Stimulated activated CD8-positive, alpha-beta memory T cell treated with anti-CD3 and anti-CD28 coated beads, Interleukin-7, amount 100 ng/mL, for 4 hours (primary cell): ENCODE measurements around the gene KIF17.

Source experiments
- DNase-seq, 2 donors: peaks; one replicate each; pipeline ENCODE4 v3.0.0-alpha.2; 2020; ENCODE audit warnings: low read depth in 2 of 2

KIF17 gene

DNA sequence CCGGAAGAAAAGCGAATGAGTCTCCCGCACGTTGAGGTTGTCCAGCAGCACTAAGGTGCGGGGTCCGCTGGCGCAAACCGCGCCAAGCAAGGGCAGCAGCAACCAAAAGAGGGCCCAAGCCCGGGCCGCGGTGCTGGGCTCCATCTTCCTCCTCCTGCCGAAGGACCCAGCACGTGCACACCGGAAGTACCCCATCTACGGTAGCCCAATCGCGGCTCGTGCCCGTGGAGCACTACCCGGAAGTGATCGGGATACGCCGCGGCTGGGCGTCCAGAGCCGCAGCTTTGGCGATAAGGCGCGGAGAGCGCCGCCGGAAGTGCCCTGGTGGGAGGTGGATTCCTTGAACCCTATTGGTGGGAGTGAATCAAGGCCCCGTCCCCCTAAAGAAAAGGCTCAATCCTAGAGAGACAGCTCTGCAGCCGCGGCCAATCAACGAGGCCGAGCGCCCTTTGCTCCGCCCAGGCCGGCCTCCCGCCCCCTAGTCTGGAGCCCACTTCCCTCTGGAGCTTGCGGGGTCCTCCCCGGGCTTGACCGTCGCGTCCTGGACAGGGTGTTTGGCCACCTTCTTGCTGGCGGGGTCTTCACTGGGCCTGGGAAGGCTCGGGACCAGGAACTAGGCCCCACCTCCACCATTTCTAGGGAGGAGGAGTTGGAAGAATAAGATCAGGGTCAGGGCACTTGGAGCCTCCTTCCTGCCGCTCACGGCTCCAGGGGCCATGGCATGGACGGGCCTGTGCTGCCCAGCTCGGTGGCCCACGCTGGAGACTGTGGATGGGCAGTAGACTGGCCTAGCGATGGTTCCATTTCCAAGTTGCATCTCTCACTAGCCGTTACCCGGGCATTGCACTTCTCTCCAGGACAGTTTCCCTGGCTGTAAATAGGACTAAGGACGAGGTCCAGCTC is 56.3 kb downstream of the KIF17 start, which contains the start of gene DDOST:
TSS of gene DDOST (minus strand) at position 163 of the 903 bp plus-strand sequence. CDS start at position 144, 19 bp downstream.
- DNase-seq: peak; percentile 89 to 93

DNA sequence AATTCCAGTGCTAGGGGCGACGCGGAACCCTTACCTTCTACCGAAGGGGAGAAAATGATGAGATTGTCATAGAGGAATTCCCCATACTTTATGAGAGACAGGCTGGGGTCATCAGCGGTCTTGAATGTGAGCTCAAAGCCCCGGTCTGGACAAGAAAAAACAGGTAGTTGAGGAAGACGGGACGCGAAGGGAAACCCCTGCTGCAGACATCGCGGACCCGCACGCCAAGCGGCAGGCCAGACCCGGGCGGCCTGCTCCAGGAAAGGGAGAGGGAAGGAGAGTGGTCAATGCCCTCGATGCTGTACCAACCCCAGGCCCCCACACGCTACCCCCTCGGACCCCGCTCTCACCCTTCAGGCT is 57.0 kb downstream of the KIF17 start:
- no peak for DNase-seq

- no peak for DNase-seq
These were observed 57.4 kb downstream of the KIF17 start for GRCh38 chr1:20660363-20660762.

- DNase-seq: no peak
These were observed 59.5 kb downstream of the KIF17 start for GRCh38 chr1:20658166-20658915.

DNA sequence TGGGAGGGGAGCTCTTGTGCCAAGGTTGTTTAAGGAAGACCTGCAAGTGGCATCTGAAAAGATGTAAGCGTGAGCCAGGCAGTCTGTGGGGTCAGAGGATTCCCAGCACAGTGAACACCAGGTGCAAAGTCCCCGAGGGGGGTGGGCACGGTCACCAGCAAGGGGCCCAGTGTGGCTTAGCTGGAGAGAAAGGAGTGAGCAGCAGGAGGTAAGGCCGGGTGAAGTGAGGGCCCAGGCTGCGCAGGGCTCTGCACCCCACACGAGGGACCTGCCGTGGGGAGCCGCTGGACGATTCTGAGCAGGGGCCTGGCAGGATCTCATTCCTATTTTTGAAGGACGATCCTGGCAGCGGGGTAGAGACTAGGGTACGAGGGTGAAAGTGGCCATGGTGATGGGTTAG is 60.8 kb downstream of the KIF17 start:
- DNase-seq: no peak

- DNase-seq: no peak
These were observed 63.6 kb downstream of the KIF17 start for GRCh38 chr1:20654104-20654690.

DNA sequence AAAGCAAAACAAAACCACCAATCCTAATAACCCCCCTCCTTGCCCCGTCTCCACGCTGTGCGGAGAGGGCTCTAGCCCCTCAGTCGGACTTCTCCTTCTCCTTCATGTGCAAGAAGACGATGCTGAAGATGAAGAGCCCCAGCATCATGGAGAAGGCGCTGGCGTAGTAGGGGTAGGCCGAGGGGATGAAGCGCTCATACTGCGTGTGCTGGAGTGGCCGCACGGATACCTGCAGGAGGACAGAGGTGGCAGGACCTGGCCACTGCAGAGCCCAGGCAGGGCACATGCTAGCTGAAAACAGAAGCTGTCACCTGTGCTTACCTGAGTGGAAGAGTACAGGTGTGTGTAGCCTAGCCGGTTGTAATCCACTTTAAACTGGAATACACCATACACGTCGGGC is 65.5 kb downstream of the KIF17 start:
- no peak for DNase-seq

- DNase-seq: no peak
These were observed 68.9 kb downstream of the KIF17 start for GRCh38 chr1:20648946-20649345.

DNA sequence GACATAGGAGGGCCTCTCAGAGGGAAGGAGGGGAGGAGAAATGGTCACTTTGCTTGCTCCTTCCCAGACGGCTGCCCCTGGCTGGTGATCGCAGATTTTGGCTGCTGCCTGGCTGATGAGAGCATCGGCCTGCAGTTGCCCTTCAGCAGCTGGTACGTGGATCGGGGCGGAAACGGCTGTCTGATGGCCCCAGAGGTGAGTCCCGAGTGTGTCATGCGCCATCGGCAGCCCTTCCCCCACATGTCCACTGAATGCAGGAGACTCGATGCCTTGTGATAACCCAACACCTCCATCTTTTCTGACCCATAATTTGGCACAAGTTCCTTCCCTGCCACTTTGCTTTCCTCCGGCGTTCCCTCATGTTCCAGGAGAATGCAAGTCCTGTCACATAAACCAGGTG is 69.4 kb downstream of the KIF17 start:
- no peak for DNase-seq

DNA sequence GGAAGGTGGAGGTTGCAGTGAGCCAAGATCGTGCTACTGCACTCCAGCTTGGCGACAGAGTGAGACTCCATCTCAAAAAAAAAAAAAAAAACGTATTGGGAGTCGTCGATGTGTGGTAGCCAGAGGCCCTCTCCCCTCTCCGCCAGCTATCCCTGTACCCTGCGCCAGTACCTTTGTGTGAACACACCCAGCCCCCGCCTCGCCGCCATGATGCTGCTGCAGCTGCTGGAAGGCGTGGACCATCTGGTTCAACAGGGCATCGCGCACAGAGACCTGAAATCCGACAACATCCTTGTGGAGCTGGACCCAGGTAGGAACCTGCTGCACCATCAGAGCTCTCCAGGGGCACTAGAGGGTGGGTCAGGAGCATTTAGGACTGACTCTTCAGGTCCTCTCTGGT is 72.4 kb downstream of the KIF17 start:
- no peak for DNase-seq

DNA sequence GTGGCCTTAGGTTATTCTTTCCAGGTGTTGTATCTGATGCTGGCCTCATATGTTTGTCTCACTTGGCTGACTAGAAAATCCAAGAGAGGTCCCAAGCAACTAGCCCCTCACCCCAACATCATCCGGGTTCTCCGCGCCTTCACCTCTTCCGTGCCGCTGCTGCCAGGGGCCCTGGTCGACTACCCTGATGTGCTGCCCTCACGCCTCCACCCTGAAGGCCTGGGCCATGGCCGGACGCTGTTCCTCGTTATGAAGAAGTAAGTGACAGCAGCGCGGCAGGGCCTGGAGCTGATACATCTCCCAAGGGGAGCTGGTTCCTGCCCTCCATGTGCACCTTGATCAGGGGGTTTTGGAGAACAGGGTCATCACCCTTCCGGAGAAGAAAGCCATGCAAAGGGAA is 73.4 kb downstream of the KIF17 start:
- DNase-seq: no peak

GRCh38 chr1:20643080-20643479 is 74.7 kb downstream of the KIF17 start:
- no peak for DNase-seq

DNA sequence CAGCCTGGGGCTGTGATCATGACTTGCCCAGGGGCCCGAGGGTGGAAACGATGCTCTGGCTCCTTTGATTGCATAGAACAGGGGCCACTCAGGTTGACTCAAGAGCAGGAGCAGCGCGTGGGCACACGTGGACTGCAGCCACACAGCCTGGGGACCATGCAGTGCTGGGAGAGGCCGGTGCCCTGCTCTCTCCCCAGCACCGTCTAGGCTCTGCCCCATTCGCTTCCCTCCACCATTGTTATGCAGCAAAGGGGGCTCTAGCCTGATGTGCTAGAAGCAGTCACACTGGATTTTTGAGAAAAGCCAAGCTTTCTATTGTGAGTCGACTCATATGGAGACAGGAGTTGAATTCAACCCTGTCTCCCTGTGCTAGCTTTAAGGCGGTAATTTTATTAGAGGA is 75.8 kb downstream of the KIF17 start:
- no peak for DNase-seq

DNA sequence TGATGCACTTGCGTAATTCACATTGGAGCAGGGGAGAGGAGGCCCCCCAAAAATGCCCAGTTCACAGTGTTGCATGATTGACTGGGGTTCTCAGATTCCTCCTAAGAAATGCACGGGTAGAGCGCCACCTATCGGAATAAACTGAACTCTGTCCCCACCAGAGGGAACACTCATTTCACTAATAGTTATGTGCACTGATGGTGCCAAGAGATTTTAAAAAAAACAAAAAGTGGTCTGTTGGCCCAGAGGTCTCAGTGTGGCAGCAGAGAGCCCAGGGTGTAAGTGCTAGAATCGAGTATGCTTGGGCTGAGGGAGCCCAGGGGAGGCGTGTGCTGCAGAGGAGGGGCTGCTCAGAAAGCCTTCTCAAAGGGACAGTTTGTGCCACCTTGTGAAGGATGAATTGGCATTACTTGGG is 77.6 kb downstream of the KIF17 start:
- DNase-seq: peak; percentile 32 to 38

- no peak for DNase-seq
These were observed 80.9 kb downstream of the KIF17 start for GRCh38 chr1:20636785-20637347.

- no peak for DNase-seq
These were observed 83.2 kb downstream of the KIF17 start for GRCh38 chr1:20634594-20635084.

- no peak for DNase-seq
These were observed 83.7 kb downstream of the KIF17 start for GRCh38 chr1:20634065-20634593.

DNA sequence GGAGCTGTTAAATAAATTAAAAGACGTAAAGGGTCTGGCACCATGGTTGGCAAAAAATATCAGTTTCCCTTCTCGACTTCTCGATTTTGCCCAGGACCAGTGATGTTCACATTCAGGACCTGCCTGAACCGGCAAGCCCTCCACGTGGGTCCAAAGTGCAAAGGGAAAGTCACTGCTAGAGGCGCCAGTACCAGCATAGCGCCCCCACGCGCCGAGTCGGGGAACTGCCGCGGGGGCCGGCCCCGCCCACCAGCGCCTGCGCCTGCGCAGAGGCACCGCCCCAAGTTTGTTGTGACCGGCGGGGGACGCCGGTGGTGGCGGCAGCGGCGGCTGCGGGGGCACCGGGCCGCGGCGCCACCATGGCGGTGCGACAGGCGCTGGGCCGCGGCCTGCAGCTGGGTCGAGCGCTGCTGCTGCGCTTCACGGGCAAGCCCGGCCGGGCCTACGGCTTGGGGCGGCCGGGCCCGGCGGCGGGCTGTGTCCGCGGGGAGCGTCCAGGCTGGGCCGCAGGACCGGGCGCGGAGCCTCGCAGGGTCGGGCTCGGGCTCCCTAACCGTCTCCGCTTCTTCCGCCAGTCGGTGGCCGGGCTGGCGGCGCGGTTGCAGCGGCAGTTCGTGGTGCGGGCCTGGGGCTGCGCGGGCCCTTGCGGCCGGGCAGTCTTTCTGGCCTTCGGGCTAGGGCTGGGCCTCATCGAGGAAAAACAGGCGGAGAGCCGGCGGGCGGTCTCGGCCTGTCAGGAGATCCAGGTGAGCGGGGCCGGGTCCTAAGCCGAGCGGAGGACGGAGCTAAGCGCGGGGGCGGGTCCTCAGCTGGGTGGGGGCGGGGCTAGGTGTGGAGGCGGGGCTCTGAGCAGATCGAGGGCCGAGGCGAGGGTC is 84.4 kb downstream of the KIF17 start, which contains the start of gene PINK1:
TSS of gene PINK1 (plus strand) at position 269 of the 875 bp plus-strand sequence. CDS start at position 360, 91 bp downstream.
- peak; percentile 53 to 70 for DNase-seq

DNA sequence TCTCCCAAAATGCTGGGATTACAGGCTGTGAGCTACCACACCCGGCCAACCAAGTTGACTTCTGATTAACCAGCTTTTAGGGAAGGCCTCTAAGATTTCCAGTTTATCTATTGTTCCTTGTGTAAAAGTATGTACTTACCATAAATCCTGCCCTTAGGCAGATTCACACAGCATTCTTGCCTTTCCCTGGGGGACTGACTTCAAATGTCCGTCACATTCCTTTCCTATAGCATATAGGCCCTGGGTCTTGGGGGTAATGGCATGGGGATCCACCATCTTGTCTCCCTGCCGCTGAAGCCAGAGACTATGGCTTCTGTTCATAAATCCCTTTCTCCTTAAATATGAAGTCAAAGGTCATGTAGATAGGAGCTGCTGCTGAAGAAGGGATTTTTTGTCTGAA is 85.4 kb downstream of the KIF17 start:
- DNase-seq: no peak

DNA sequence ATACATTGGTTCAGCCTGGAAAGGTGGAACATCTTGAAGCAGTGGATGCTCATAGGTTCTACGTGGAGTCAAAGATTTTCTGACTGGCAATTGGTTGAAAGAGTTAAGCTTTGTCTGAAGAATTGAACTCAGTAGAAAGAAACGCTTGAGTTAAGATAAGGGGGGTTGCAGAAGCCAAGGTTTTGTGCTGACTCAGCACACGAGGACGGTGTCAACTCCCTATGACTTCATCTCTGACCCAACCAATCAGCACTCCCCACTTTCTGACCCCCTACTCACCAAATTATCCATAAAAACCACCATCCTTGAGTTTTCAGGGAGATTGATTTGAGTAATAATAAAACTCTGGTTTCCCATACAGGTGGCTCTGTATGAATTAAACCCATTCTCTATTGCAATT is 87.1 kb downstream of the KIF17 start:
- no peak for DNase-seq

DNA sequence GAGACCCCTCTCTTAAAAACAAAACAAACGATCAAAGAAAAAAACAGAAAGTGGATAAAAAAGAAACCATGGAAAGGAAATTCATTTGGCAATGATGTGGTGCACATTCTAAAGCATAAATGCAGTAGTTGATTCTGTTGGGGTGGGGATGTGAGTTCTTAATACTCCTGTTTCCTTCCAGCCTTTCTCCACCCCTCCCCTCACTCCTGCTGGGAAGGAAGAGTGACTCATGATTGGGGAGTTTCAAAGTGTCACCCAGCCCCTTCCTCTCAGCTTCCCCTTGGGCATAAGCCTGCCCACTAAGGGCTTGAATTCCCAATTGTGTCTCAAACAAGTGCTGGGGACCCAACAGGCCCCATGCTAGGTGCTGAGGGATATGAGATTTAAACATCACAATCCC is 91.3 kb downstream of the KIF17 start:
- DNase-seq: no peak
